Ishikawa (cell line): ENCODE measurements around the gene ADAMTS7.

ENCODE experiments used
- CEBPB ChIP-seq: IDR thresholded peaks from 2 replicates; pipeline ENCODE4 v1.6.1; 2012
- CREB1 ChIP-seq: IDR thresholded peaks from 2 replicates; pipeline ENCODE4 v1.6.1; 2012; ENCODE audit warnings: low read depth
- EGR1 ChIP-seq: IDR thresholded peaks from 2 replicates; pipeline ENCODE4 v1.6.1; 2012
- EP300 ChIP-seq: IDR thresholded peaks from 2 replicates; pipeline ENCODE4 v1.6.1; 2012; ENCODE audit warnings: borderline replicate concordance
- FOXM1 ChIP-seq: IDR thresholded peaks from 2 replicates; pipeline ENCODE4 v1.6.1; 2012; ENCODE audit warnings: low read depth, borderline replicate concordance
- NFIC ChIP-seq: IDR thresholded peaks from 2 replicates; pipeline ENCODE4 v1.6.1; 2012
- RAD21 ChIP-seq: IDR thresholded peaks from 2 replicates; pipeline ENCODE4 v1.6.1; 2012; ENCODE audit warnings: low read depth
- REST ChIP-seq: IDR thresholded peaks from 2 replicates; pipeline ENCODE4 v1.6.1; 2012; ENCODE audit warnings: low read depth, mild to moderate bottlenecking
- TAF1 ChIP-seq: IDR thresholded peaks from 2 replicates; pipeline ENCODE4 v1.6.1; 2012; ENCODE audit warnings: low read depth, mild to moderate bottlenecking
- TCF12 ChIP-seq: IDR thresholded peaks from 2 replicates; pipeline ENCODE4 v1.6.1; 2012; ENCODE audit warnings: low read depth
- TEAD4 ChIP-seq: IDR thresholded peaks from 2 replicates; pipeline ENCODE4 v1.6.1; 2012
- YY1 ChIP-seq: IDR thresholded peaks from 2 replicates; pipeline ENCODE4 v1.6.1; 2012; ENCODE audit warnings: low read depth
- ZBTB7A ChIP-seq: IDR thresholded peaks from 2 replicates; pipeline ENCODE4 v1.6.1; 2012; ENCODE audit warnings: low read depth
- TF ChIP-seq, protein P1 (sequence below): IDR thresholded peaks from 2 replicates; pipeline ENCODE4 v1.6.1; 2012
- TF ChIP-seq, protein P2 (sequence below): IDR thresholded peaks from 2 replicates; pipeline ENCODE4 v1.6.1; 2012

The ADAMTS7 gene

DNA sequence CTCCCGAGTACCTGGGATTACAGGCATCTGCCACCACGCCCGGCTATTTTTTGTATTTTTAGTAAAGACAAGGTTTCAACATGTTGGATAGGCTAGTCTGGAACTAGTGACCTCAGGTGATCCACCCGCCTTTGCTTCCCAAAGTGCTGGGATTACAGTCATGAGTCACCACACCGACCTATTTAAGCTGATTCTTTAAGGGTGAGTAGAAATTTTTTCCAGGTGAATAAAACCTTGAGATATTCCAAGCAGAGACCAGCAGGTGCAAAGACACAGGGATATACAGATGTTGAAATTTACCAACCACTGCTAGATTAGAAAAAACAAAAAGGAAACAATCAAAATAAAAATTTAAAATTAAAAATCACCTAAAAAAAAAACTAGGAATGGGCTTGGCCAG is 95.8 kb downstream of the ADAMTS7 start:
- no peak for TF ChIP-seq CEBPB
- no peak for TF ChIP-seq TAF1
- no peak for TF ChIP-seq FOXM1
- TF ChIP-seq NFIC: no peak
- no peak for TF ChIP-seq YY1
- no peak for TF ChIP-seq CREB1
- TF ChIP-seq, protein P1, sequence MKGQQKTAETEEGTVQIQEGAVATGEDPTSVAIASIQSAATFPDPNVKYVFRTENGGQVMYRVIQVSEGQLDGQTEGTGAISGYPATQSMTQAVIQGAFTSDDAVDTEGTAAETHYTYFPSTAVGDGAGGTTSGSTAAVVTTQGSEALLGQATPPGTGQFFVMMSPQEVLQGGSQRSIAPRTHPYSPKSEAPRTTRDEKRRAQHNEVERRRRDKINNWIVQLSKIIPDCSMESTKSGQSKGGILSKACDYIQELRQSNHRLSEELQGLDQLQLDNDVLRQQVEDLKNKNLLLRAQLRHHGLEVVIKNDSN: no peak
- TF ChIP-seq, protein P2, sequence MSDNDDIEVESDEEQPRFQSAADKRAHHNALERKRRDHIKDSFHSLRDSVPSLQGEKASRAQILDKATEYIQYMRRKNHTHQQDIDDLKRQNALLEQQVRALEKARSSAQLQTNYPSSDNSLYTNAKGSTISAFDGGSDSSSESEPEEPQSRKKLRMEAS: no peak
- TF ChIP-seq TCF12: no peak
- no peak for TF ChIP-seq TEAD4
- TF ChIP-seq EP300: no peak
- no peak for TF ChIP-seq ZBTB7A
- TF ChIP-seq RAD21: no peak
- TF ChIP-seq EGR1: no peak
- no peak for TF ChIP-seq REST

DNA sequence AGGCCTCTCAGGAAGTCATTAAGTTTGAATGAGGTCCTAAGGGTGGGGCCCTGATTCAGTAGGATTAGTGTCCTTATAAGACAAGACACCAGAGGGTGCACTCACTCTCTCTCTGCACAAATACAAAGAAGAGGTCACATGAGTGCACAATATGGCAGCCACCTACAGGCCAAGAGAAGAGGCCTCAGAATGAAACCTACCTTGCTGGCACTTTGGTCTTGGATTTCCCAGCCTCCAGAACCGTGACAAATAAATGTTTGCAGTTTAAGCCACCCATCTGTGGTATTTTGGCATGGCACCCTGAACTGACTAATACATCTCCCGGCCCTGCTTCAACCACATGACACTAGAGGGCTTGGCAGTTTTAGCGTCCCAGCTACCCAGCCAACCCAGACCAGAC is 96.4 kb downstream of the ADAMTS7 start:
- TF ChIP-seq REST (no peak), RAD21 (peak; percentile 4; the same call in 1 of the 2 replicates)
- TF ChIP-seq, protein P1: 0 out of 2 replicates have a peak, but pooled peaks have one; percentile 24

- TF ChIP-seq EP300 (no peak), ZBTB7A (no peak), YY1 (no peak), EGR1 (no peak), CEBPB (no peak), TCF12 (no peak), RAD21 (no peak), NFIC (no peak)
- TF ChIP-seq, protein P2: no peak
Measured at GRCh38 chr15:78712797-78713515, 98.3 kb downstream of the ADAMTS7 start.

DNA sequence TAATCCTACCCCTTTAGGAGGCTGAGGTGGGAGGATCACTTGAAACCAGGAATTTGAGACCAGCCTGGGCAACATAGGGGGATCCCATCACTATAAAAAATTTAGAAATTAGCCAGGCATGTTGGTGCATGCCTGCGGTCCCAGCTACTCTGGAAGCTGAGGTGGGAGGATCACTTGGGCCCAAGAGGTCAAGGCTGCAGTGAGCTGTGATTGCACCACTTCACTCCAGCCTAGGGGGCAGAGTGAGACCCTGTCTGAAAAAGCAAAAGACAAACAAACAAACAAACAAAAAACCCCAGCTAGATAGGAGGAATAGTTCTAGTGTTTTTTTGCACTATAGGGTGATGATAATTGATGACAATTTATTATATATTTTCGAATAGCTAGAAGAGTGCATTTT is 99.6 kb downstream of the ADAMTS7 start:
- no peak for TF ChIP-seq TEAD4
- no peak for TF ChIP-seq NFIC
- no peak for TF ChIP-seq CEBPB
- no peak for TF ChIP-seq REST
- TF ChIP-seq ZBTB7A: no peak
- no peak for TF ChIP-seq EGR1
- TF ChIP-seq FOXM1: no peak
- TF ChIP-seq TCF12: no peak
- TF ChIP-seq, protein P2: no peak
- TF ChIP-seq TAF1: no peak
- TF ChIP-seq YY1: no peak
- no peak for TF ChIP-seq RAD21
- TF ChIP-seq, protein P1: no peak
- TF ChIP-seq EP300: no peak
- no peak for TF ChIP-seq CREB1
